HG02759 (cell line): ENCODE results near the gene SLITRK3.

ENCODE experiments used
- ATAC-seq: cut with Tn5 transposase; IDR thresholded peaks from one replicate; pipeline ENCODE4 v1.9.1; 2021; ENCODE audit warnings: mild to moderate bottlenecking, moderate library complexity; ENCODE audit not compliant: unreplicated experiment

The SLITRK3 gene

GRCh38 chr3:165195640-165196576, at the start of gene SLITRK3:
Gene SLITRK3 (minus strand): TSS chr3:165196384. CDS start chr3:165190830, 5,554 bp downstream.
- no peak for ATAC-seq

GRCh38 chr3:165243597-165243996, 47.4 kb upstream of the SLITRK3 start:
- no peak for ATAC-seq

GRCh38 chr3:165233501-165234195, 37.5 kb upstream of the SLITRK3 start:
- ATAC-seq, result no peak

DNA sequence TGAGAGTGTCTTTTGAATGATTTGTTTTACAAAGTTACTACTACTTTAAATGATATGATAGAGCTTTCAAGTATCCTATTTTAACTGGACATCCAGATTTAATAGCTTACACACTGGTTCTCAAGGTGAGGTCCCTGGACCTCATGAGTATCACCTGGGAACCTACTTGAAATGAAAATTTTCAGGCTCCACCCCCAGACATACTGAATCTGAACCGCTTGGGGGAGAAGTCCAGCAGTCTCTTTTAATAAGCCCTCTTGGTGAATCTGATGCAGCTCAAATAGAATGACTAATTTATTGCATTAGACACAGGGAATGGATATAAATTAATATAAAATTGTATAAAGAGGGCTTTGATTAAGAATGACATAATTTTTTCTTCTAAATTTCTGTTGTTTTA, 29.4 kb upstream of the SLITRK3 start:
- no peak for ATAC-seq

DNA sequence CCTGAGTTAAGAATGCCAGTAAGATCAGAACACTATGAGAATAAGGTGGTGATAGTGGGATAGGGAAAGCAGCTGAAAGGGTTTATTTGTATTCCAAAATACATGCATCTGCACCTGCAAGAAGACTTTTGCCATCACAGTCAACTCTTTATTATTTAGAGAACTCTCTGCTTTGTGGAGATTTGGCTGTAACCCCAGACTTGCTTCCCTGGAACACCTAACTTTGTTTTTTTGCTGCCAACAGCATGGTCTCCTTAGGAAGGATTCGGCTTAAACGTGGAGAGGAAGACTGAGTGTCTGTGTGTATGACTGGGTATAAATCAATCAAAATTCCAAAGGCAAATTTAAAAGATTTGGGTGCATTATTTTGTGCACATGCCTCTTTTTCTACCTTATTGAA, 21.6 kb upstream of the SLITRK3 start:
- ATAC-seq, result no peak

DNA sequence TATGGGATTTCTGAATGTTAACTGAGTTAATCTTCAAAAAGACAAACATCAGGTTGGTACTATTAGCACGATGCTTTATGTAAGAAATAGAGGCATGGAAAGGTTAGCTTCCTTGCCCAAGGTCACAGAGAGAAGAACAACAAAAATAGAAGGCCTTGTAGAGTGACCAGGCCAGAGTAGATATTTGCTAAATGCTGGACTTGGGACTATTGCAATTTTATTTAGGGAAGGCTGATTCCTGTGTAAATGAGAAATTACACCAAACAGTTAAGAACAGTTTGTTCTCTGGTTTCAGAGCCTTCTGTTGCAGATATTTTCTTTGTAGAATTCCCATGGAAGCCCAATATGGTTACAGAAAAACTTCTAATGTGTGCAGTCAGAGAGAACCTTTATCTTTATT, 16.4 kb upstream of the SLITRK3 start:
- no peak for ATAC-seq

- ATAC-seq, result no peak
These were observed 15.5 kb upstream of the SLITRK3 start for GRCh38 chr3:165211721-165212120.

- ATAC-seq, result no peak
These were observed 14.5 kb upstream of the SLITRK3 start for GRCh38 chr3:165210727-165211126.

DNA sequence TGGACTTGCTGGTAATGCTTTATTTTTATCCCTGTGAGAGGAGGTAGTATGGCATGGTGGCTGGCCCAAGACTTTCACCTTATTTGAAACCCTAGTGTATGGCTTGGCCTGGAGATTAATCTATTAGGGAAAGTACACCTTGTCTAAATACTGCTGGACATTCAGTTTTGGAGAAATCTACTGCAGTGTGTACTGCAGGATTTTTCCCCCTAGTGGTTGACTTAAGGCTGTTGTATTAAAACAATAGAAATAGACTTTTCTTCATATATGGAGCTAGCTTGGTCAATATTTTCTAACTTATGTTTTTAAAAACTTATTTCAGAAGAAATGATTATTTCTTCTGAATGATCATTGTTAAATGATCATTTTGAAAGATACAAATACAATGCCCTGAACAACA, 13.9 kb upstream of the SLITRK3 start:
- ATAC-seq, result no peak

DNA sequence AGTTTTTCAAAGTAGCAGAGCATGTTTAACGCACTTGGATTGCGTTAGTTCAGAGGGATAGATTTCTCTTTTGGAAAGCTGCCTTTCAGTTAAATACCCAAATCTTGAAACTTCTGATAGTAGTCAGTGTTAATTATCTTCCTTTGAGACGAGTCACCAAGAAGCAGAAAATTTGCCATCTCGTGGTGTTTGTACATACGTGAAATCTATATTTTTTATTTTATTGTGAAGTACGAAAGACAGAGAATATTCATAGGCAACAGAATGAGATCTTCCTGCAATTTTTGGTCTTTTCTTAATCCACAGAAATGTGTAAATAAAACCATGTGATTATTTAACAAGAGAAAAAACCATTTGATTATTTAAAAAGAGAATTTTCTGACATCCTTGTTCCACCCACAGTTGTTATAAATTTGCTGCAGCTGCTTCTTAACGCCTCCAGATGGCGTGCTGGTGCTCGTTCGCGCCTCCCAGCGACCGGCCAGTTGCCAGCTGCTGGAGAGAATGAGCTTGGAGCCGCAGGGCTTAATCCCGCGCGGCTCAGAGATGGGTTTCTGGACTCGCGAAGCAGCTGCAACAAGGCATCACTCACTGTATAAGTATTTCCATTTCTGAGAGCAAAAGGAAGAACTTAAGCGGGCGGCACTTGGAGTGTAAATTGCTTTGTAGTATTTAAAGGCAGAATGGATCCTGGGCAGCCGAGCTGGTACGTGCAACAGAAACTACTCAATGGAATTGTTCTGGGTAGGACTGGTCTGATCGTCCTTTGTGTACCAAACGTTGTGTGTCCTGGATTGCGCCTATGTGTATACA, 10.5 kb upstream of the SLITRK3 start:
- peak; percentile 99 for ATAC-seq

- no peak for ATAC-seq
These were observed 8.3 kb upstream of the SLITRK3 start for GRCh38 chr3:165204445-165204844.

GRCh38 chr3:165202995-165203394, 6.8 kb upstream of the SLITRK3 start:
- ATAC-seq, result no peak

DNA sequence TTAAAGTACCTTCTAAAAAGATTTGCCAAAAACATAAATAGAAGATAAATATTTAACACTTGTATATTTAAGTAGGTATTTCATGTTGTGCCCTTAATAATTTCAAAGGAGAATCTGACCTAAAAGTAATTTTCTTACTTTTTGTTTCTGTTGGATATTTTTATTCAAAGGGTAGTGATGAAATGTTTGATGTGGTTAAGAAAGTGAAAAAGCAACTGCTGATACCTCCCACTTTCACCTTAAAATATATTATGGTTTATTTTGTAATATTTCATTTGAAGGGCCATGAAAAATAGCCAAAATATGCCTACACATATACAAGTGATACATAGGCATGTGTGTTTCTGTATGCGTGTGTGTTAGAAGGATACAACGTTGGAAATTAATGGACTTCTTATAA, 5.8 kb upstream of the SLITRK3 start:
- no peak for ATAC-seq

- no peak for ATAC-seq
These were observed 1.3 kb upstream of the SLITRK3 start for GRCh38 chr3:165197481-165197800.

- no peak for ATAC-seq
These were observed 645 bp upstream of the SLITRK3 start for GRCh38 chr3:165196577-165197480.

DNA sequence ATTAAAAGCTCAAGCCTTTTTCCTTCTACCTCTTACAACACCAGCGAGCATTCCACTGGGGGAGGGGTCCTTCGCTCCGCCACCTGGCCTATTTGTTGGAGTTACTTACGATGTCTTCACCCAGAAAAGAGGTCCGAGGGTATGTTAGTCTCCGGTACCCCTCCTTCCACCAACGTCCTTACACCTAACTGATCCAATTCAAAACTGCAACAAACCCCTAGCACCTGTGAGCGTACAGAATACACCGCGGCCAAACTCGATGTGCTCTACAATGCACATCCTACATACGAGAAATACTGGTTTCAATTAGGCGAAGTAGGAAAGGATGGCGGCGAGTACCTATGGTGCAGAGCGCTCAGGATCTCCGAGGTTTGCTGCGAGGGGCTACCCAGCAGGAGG, 944 bp downstream of the SLITRK3 start:
- no peak for ATAC-seq

GRCh38 chr3:165194511-165195240, 1.5 kb downstream of the SLITRK3 start:
- ATAC-seq, result no peak

DNA sequence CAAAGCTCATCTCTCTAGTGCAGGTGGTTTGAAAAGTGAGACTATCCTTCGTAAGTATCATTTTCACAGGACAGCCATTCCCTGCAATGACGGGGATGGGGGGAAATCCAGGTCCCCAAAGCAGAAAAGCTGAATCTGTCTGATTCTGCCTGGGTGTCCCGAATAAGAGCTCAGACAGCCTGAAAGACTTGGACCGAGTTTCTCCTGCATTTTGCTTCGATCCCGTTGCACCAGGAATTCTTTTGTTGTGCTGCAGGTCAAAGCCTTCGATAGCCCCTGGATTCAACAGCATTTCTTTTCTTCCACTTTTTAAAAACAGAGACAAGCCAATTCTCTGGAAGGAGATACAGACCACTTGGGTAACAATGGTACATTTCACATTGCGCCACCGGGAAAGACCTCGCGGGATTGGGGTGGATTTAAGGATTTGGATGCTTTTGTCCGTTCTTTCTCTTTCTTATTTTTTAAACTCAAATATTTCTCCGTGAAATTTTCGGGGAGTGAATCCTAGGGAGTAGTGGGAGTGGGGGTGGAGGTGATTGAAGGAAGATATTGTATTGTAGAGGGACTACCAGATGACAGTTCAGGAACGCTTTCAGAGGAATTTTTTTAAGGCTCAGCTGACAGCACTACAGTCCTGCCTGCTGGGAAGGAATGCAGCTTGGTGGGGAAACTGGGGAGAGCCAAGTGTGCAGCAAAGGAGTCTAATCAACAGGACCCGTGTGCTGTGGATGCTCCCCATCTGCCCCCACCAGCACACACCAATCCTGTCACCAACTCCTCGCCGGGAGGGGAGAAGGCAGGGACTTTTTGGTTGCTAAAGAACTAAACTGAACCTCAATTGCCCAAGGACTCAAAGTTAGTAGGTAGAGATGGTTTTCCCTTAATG, 2.6 kb downstream of the SLITRK3 start:
- ATAC-seq, result no peak
